HepG2 (cell line): ENCODE results near the gene UBTF. TPM values are rescaled to one million over a fixed set of nuclear protein-coding genes. Genes with fewer than 3 reads are reported as not detected.

Source experiments
- ARID4A ChIP-seq: sonication (generic); formaldehyde crosslinking; IDR thresholded peaks from 2 replicates; pipeline ENCODE4 v1.5.0; 2020; ENCODE audit warnings: mild to moderate bottlenecking, missing genetic modification reagents, borderline replicate concordance
- CENPX ChIP-seq: sonication (generic); formaldehyde crosslinking; IDR thresholded peaks from 2 replicates; pipeline ENCODE4 v1.9.0; 2021; ENCODE audit warnings: mild to moderate bottlenecking, missing genetic modification reagents, moderate library complexity
- CTCF ChIP-seq: sonication (generic); formaldehyde crosslinking; IDR thresholded peaks from 2 replicates; pipeline ENCODE4 v1.5.0; 2020; ENCODE audit warnings: mild to moderate bottlenecking, missing genetic modification reagents, moderate library complexity
- ELF3 ChIP-seq: IDR thresholded peaks from 2 replicates; pipeline ENCODE4 v1.6.1; 2016; ENCODE audit warnings: missing genetic modification reagents, missing compliant biosample characterization
- FOXA3 ChIP-seq: IDR thresholded peaks from 2 replicates; pipeline ENCODE4 v1.6.1; 2016; ENCODE audit warnings: missing genetic modification reagents, missing compliant biosample characterization
- IRF2 ChIP-seq: IDR thresholded peaks from 2 replicates; pipeline ENCODE4 v1.6.1; 2018; ENCODE audit warnings: missing genetic modification reagents, missing compliant biosample characterization
- KDM4B ChIP-seq: sonication (generic); formaldehyde crosslinking; IDR thresholded peaks from 2 replicates; pipeline ENCODE4 v1.4.0; 2020; ENCODE audit warnings: missing genetic modification reagents
- MEF2D ChIP-seq: sonication (generic); formaldehyde crosslinking; IDR thresholded peaks from 2 replicates; pipeline ENCODE4 v1.5.1; 2020; ENCODE audit warnings: mild to moderate bottlenecking, missing genetic modification reagents
- SAP130 ChIP-seq: IDR thresholded peaks from 2 replicates; pipeline ENCODE4 v1.6.1; 2016; ENCODE audit warnings: low read depth
- SRSF9 ChIP-seq: fragments of 200-400 bp; formaldehyde crosslinking; IDR thresholded peaks from 2 replicates; pipeline ENCODE4 v1.6.1; 2018; ENCODE audit warnings: borderline replicate concordance, mild to moderate bottlenecking, low read depth, low read length; ENCODE audit not compliant: insufficient read depth, poor library complexity, severe bottlenecking
- TIGD3 ChIP-seq: sonication (generic); formaldehyde crosslinking; IDR thresholded peaks from 2 replicates; pipeline ENCODE4 v1.5.1; 2020; ENCODE audit warnings: mild to moderate bottlenecking, missing genetic modification reagents, borderline replicate concordance
- YEATS4 ChIP-seq: sonication (generic); formaldehyde crosslinking; IDR thresholded peaks from 2 replicates; pipeline ENCODE4 v1.4.0; 2020; ENCODE audit warnings: missing genetic modification reagents, borderline replicate concordance
- ZC3H4 ChIP-seq: sonication (generic); formaldehyde crosslinking; IDR thresholded peaks from 2 replicates; pipeline ENCODE4 v1.4.0; 2020; ENCODE audit warnings: missing genetic modification reagents, borderline replicate concordance
- ZMAT5 ChIP-seq: sonication (generic); formaldehyde crosslinking; IDR thresholded peaks from 2 replicates; pipeline ENCODE4 v1.5.0; 2020; ENCODE audit warnings: mild to moderate bottlenecking, low read depth, missing genetic modification reagents, borderline replicate concordance
- ZNF512B ChIP-seq: sonication (generic); formaldehyde crosslinking; IDR thresholded peaks from 2 replicates; pipeline ENCODE4 v1.5.1; 2020; ENCODE audit warnings: missing genetic modification reagents, mild to moderate bottlenecking, borderline replicate concordance
- polyA plus RNA-seq, 8 experiments: library from polyadenylated mRNA; depleted of rRNA in 3 of 8; stranded (reverse) in 7 of 8; unstranded in 1 of 8; fragments of >200 nt; fragmentation: Illumina TruSeq in 4 of 8; extraction: Trizol in 4 of 8; gene quantifications; 2 replicates each; pipeline versions ENCODE4 v1.2.1 to v1.2.3, GENCODE V29; 2011 to 2016; ENCODE audit warnings: low read depth in 4 of 8, missing spikeins in 1 of 8, mixed read lengths in 1 of 8; ENCODE audit not compliant: insufficient read depth in 1 of 8
- total RNA-seq, 5 experiments: library from RNA; depleted of rRNA; stranded (reverse); fragments of >200 nt; fragmentation: Illumina TruSeq; extraction: Trizol; gene quantifications; 2 replicates each; pipeline ENCODE4 v1.2.3, GENCODE V29; 2016; ENCODE audit warnings: low read depth in 1 of 5

UBTF gene
- total and polyA plus RNA-seq, 2 of the 13 experiments (the other 11 are each of a cell fraction or from before 2014, with no cell fraction given) = 15.2 to 60.9 TPM

- peak; percentile 44; the same call in 1 of the 2 replicates for TF ChIP-seq ARID4A (CRISPR knock-in tag)
- no peak for TF ChIP-seq CENPX (CRISPR knock-in tag)
- peak; percentile 34; the same call in 1 of the 2 replicates for TF ChIP-seq FOXA3
- TF ChIP-seq ELF3 = no peak
- TF ChIP-seq SRSF9 = no peak
- peak; percentile 61; the same call in 1 of the 2 replicates for TF ChIP-seq SAP130 (CRISPR knock-in tag)
- TF ChIP-seq IRF2 = 0 out of 2 replicates have a peak, but pooled peaks have one; percentile 6
- TF ChIP-seq TIGD3 = no peak
- peak; percentile 58 for TF ChIP-seq MEF2D (CRISPR knock-in tag)
- peak; percentile 27; the same call in 1 of the 2 replicates for TF ChIP-seq CTCF (CRISPR knock-in tag)
- TF ChIP-seq ZMAT5 = no peak
- no peak for TF ChIP-seq ZNF512B (CRISPR knock-in tag)
- TF ChIP-seq ZC3H4 (CRISPR knock-in tag) = no peak; the same call in 1 of the 2 replicates
- no peak for TF ChIP-seq YEATS4 (CRISPR knock-in tag)
- 0 out of 2 replicates have a peak, but pooled peaks have one; percentile 32 for TF ChIP-seq KDM4B (CRISPR knock-in tag)
Observed at GRCh38 chr17:44221084-44221861, 1.8 kb upstream of the UBTF start (continued).
